SIG-M5 treated with dmso at 0.1 percent for 504 hours (cell line): Measurements from ENCODE around the gene P3H1.
"Not testable (repeated sequence)": the region's sequence is repeated elsewhere in the genome, so short reads cannot be mapped to it uniquely, and the experiment has no call there.

ENCODE experiments used
- DNase-seq: peaks from one replicate; lab custom pipeline; 2025; ENCODE audit not compliant: unreplicated experiment; lab: John Stamatoyannopoulos, UW

P3H1 gene, protein sequence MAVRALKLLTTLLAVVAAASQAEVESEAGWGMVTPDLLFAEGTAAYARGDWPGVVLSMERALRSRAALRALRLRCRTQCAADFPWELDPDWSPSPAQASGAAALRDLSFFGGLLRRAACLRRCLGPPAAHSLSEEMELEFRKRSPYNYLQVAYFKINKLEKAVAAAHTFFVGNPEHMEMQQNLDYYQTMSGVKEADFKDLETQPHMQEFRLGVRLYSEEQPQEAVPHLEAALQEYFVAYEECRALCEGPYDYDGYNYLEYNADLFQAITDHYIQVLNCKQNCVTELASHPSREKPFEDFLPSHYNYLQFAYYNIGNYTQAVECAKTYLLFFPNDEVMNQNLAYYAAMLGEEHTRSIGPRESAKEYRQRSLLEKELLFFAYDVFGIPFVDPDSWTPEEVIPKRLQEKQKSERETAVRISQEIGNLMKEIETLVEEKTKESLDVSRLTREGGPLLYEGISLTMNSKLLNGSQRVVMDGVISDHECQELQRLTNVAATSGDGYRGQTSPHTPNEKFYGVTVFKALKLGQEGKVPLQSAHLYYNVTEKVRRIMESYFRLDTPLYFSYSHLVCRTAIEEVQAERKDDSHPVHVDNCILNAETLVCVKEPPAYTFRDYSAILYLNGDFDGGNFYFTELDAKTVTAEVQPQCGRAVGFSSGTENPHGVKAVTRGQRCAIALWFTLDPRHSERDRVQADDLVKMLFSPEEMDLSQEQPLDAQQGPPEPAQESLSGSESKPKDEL

DNA sequence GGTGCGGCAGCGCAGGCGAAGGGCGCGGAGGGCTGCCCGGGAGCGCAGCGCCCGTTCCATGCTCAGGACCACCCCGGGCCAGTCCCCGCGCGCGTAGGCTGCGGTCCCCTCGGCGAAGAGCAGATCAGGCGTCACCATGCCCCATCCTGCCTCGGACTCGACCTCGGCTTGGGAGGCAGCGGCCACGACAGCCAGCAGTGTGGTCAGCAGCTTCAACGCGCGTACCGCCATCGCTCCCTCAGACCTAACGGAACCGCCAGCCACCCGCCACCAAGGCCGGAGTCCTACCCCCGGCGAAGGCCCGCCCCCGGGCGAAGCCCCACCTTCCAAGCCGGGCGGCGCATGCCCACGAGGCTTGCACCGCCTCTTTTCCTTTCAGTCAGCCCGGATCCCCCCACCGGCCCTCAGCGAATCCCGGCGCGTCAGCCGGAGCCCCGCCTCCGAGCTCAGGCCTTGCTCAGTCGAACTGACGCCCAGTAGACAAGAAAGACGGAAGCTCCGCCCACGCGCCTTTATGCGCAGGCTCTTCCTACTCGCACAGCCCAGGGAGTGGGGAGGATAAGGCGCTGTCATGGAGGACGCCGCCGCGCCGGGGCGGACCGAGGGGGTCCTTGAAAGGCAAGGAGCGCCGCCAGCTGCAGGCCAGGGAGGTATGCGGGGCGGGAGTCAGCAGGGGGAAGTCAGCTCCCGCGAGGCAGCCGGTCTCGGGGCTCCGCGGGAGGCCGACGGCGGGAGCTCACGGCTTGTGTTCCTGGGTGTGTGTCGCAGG is at the start of gene P3H1, which contains the start of gene C1orf50:
Gene P3H1, minus strand, starts transcription at position 288 of the 769 bp plus-strand sequence. Its CDS starts 57 bp downstream, at position 231.
Gene C1orf50, plus strand, starts transcription at position 509 of the 769 bp plus-strand sequence. Its CDS starts 63 bp downstream, at position 572.
- DNase-seq = peak; percentile 94

DNA sequence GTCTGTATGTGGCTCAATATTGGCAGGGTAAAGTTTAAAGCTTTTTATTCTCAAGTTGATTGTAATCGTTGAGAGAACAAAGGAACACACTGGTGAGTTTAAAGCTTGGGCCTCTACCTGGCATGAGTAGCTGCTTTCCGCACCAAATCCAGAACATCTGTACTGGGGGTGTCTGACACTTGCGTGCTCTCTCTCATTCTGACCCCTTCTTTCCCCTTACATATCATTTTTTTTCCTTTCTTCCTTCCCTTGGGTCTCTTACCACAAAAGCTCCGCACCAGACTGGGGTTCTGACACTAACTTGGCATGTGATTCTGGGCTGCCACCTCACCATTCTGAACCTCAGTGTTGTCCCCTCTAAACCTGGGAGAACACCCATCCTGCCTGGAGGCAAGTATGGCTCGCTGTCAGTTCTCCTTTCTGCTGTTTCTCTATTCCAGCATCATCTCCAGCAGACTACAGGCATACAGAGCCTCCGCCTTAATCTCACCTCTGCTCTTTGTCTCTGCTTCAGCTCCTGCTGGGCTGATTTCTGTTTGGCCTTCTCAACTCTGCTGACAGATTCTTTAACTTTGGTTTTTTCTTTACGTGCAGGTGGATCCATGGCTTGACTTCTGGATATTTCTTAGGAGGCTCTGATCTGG is 49.2 kb upstream of the P3H1 start:
- no peak for DNase-seq

DNA sequence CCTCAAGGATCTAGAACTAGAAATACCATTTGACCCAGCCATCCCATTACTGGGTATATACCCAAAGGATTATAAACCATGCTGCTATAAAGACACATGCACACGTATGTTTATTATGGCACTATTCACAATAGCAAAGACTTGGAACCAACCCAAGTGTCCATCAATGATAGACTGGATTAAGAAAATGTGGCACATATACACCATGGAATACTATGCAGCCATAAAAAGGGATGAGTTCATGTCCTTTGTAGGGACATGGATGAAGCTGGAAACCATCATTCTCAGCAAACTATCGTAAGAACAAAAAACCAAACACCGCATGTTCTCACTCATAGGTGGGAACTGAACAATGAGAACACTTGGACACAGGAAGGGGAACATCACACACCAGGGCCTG is 48.0 kb upstream of the P3H1 start:
- DNase-seq = not testable (repeated sequence)

DNA sequence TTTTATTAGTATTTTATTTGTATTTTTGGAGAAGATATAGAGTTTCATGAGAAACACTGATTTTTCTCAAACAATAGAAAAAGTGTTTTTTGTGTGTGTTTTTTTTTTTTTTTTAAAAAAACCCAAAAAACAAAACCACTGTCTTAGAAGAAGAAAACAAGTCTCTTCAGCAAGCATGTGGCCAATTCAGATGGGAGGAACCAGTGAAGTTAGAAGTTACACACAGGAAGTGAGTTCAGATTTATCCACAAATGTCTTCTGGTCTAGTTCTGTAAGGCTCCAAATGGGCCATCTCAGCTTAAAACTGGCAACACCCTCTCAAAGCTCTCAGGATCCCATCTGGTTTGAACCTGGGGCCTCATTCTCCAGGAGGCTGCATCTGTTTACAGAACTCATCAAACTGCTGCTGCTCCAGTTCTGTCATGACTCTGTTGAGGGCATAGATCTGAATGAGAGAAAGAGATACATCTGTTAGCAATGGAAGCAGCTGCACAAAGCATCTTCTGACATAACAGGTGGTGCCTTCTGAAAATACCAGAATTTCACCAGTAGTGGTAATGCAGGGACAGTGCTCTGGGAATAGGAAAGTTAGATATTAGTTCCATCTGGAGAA is 40.3 kb upstream of the P3H1 start:
- DNase-seq = no peak

DNA sequence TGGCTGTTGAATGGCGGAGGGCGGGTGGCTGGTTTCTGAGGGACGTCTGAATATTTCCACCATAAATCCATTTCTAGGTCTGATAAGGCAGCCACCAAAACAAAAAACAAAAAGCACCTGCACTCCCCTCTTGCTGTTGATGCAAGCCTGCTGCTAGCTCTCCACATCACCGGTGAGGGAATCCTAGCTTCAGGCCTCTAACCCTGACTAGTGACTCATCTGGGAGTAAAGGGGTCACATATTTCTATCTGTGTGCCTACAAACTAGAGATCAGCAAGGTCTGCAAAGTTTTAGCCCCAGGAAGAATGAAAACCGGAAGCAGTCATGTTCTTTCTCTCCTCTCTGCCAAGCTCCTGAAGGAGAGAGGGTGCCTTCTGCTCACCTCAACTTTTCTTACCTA is 39.8 kb upstream of the P3H1 start:
- no peak for DNase-seq

DNA sequence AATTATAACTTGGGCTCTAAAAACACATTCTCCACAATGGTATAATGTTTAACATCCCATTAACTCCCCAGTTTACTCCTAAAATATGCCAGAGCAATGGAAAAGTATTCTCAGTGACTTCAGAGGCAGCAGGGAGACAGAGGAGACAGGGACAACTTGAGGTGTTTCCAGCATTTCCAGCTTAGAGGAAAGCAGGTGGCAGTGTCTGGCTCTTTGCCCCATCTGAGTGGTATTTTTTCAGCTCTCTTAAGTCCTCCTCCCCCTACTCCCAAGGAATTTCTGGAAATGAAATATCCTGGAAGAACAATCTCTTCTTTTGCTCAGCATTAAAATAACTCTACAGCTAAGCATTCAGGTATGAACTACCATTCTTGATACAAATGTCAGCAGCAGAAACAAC is 39.3 kb upstream of the P3H1 start:
- DNase-seq = no peak

DNA sequence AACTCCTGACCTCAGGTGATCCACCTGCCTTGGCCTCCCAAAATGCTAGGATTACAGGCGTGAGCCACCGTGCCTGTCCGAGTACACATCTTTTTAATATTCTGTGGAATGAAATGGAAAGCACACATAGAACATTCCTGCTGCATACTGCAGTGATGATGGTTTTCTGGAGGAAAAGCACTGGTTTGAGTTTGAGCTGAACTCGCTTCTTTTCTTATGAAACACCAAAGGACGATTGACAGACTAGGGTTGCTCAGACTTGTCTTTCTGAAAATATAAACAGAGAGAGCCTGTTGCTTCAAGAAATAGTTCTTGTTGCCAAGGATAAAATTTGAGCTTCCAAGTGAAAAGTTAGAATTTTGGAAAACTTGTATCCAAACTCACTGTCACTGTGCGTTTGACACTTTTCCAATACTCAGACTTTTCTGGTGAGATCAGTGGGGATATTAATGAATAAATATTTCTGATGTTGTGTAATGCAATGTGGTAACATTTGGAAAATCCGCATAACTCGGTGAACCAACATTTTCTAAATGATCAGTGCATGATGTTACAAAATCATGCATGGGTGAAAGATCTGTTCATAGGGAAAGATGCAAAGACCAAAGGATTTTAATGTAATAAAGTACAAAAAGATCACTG is 35.1 kb upstream of the P3H1 start:
- DNase-seq = no peak

DNA sequence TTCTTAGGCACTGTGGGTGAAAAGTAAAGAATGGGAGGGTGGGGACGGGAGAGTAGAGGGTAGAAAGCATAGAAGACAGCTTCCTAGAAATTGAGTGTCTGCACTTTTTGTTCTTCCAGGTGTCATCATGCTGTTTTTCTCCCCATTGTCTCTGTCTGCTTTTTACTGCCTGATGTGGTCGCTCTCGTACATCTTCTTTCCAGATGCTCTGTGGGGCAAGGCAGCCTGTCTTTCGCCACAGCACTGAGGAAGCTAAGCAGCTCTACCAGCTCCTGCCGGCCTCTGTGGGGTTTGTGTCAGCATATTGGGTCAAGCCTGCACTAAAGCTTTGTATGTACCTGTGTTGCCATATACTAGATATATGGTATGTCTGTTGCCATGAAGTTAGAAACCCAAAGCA is 31.2 kb upstream of the P3H1 start:
- peak; percentile 2 for DNase-seq

DNA sequence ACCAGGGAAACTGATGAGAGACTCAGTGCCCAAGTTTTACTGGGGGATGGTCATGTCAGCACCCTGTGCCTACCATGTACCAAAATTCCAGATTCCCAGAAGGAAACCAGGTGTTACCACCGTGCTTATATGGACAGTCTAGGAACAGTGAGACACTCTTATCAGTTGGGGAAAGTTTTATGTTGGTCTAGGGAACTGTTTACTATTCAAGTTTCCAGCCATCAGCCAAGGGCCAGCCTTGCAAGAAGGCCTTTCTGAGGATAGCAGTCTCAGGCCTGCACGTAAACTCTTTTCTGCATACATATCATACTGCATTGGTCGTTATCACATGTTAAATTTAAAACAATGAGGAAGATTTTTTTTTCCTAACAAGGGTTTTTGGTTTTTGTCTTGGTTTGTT is 30.6 kb upstream of the P3H1 start:
- DNase-seq = no peak

DNA sequence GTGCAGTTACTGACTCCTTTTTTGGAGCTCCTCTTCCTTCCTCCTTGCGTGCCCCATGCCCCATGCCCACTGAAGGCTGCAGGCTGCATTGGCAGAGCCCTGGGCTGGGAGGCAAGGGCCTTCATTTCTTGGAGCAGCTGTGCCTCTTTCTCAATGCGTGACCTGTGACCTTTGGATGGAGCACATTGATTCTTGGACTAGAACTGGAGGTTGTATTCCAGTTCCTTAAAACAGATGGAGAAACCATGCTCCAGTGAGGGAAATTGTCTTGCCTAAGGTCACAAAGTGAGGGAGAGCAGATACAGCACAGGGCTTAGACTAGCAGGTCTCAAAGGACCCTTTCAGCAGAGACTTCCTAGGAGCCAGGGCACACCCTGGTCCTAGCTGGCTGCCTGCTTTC is 27.0 kb upstream of the P3H1 start:
- no peak for DNase-seq

DNA sequence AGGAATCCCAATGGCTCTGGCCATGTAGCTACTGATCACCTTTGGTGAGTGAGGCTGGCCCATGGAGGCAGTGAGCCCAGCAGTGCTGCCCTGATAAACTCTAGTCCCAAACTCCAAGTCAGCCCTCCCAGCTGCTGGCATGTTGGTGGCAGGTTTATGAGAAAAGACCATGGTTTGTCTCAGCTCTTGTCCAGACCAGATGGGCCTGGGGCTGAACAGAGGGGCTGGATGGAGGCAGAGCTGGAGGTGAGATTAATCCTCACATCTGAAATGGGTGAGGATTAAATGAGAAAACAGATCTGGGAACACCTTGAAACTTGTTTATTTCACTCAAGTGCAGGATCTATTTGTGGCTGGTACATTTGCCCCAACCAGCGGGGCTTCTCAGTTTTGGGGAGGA is 21.2 kb upstream of the P3H1 start:
- DNase-seq = no peak

DNA sequence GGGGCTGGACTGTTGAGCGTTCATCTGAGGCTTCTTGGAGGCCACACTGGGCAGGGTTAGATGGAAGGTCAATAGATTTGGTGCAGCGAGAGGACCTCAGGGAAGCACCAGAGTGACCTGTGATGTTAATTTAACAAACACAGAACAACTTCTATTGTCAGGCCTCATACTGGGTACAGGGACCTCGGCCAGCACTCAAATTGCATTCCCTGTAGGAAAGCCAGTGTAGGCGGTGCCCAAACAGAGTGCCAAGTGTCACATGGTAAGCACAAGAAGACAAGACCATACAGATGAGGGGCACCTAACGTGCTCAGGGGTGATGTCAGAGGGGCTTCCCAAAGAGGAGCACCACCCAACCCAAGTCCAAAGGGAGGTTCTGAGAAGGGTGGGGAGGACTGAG is 19.3 kb upstream of the P3H1 start:
- DNase-seq = no peak

DNA sequence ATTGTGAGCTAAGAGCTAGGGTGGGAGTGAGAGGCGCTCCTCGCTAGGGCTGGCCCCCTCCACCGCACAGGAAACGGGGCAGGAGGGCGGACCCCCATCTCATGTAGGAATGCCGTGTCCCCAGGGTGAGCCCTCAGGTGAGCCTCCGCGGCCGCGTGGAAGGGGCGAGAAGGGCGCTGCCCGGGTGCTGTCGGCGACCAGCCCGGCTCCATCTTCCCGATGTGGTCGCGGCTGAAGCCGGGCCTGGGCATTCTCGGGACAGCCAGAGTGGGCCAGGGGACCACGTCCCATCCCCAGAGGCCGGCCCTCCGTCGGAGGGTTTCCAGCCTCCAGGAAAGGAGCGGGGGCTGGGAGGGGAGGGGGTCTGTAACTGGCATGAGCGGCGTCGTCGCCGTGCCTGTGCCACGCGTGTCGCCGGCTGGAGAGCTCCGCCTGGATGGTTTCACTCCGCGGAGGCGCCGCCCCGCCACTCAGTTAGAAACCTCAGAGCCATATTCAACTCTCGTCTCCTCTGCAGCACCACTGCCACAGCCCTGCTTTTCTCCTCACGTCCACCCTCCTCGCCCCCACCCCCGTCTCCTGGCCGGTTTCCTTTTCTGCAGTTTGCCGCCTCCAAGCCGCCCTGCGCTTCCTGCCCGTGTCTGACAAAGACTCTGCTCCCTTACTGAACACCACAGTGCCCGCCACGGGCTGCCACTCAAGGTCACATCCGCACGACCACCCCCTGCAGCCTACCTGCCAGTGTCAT is 18.3 kb upstream of the P3H1 start, which contains the start of gene TMEM269:
Gene TMEM269, plus strand, starts transcription at position 46 of the 748 bp plus-strand sequence. CDS start 4,903 bp downstream, outside the sequence.
- no peak for DNase-seq

DNA sequence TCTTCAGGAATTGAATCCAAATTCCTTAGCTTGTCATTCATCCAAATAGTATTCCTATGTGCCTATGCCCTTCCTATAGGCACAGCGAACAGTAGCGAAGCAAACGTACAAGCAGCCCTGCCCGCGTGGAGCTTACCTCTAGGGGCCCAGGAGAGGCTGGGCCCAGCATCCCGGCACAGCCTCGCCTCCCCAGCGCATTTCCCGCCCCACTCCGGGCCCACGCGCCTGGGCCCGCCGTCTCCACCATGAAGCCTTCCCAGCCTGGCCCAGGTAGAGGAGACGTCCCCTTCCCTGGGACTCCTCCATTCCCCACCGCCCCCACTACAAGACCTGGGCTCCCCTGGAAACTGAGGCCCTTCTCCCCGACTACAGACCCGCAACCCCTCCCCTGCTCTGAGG is 17.7 kb upstream of the P3H1 start:
- no peak for DNase-seq

DNA sequence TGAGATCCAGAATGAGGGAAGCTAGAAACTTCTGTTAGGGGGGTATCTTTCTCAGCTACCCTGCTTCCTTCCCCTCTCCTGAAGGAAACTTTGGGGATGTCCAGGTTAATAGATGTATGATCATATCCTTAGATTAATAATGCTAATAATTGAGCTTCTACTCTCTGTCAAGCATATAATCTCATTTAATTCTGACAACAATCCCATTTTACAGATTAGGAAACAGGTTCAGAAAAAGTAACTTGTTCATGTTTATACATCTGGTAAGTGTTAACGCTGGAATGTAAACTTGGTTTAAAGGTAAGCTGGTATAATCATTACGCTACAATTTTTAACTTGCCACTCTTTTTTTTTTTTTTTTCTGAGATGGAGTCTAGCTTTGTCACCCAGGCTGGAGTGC is 16.3 kb upstream of the P3H1 start:
- DNase-seq = no peak

DNA sequence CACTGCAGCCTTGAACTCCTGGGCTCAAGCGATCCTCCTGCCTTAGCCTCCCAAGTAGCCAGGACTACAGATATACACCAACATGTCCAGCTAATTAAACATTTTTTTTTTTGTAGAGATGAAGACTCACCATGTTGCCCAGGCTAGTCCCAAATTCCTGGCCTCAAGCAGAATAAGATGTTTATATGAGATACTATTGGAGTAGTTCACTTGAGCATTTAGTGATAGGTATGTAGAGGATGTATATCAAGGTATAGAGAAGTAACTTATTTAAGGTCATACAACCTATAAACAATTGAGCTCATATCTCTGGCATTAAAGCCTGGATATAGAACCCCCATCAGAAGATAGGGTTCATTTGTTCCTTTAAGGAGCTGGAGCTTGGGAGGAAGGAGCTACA is 13.3 kb upstream of the P3H1 start:
- no peak for DNase-seq

DNA sequence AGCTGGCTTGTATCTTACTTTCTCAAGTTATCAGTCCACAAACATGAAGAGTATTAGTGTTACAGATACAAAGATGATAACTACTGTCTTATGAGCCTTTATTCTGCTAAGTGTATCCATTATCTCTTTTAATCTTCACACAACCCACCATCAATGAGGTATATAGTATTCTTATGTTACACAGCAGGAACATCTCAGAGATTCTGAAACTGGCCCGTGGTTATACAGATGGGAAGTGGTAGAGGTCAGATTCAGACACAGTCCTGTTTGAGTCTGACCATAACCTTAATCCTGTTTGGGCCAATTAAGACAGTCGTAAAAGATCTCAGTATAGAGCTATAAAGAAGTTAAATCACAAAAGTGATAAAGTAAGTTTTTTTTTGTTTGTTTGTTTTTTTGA is 12.9 kb upstream of the P3H1 start:
- no peak for DNase-seq

DNA sequence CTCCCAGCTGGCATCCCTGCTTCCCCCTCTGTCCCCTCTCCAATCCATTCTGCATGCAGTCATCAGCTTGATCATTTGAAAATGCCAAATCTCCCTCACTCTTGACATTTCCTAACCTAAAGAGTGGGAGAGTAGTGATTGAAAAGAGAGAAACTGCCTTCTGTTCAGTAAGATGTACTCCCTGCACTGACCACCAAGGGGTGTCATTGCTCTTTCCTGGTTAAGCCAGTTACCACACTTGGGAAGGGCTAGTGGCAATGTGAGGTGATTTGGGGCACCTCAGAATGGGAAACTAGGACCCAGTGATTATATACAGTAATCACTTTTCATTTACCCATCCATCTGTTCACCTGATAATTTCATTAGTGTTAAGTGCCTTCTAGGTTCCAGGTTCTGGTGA is 11.0 kb upstream of the P3H1 start:
- peak; percentile 20 for DNase-seq

DNA sequence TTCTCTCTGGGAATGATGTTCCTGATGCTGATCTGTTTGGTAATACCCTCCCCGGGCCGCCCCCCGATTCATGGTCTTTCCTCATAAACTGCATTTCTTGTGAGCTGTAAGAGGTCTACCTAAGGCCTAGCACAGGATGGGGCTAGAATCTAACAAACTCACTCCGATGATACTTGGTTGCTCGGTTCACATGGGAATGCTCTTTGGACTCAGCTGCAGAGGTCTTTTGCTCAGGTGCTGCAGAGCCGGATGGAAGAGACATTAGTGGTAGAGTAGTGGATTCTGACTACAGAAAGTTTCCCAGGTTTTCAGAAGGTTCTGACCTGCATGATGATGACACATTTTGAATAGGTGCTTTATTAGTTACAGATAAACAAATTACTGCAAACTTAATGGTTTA is 9.7 kb upstream of the P3H1 start:
- DNase-seq = no peak
